ENCODE data around the gene VAC14.

The VAC14 gene

GRCh38 chr16:70784692-70785555 lies 16.0 kb downstream of the VAC14 start:
- DNase-seq = no peak

GRCh38 chr16:70782237-70782636 lies 18.7 kb downstream of the VAC14 start:
- DNase-seq = no peak

- no peak for DNase-seq
These were observed 19.2 kb downstream of the VAC14 start for GRCh38 chr16:70781800-70782199.

- DNase-seq = no peak
These were observed 20.4 kb downstream of the VAC14 start for GRCh38 chr16:70780546-70780945.

GRCh38 chr16:70779361-70779760 lies 21.6 kb downstream of the VAC14 start:
- no peak for DNase-seq

- DNase-seq = no peak
These were observed 22.1 kb downstream of the VAC14 start for GRCh38 chr16:70778901-70779309.

GRCh38 chr16:70777973-70778406 lies 23.0 kb downstream of the VAC14 start:
- no peak for DNase-seq

- DNase-seq = no peak
These were observed 23.5 kb downstream of the VAC14 start for GRCh38 chr16:70777496-70777895.

- no peak for DNase-seq
These were observed 25.6 kb downstream of the VAC14 start for GRCh38 chr16:70775399-70775798.

- no peak for DNase-seq
These were observed 26.7 kb downstream of the VAC14 start for GRCh38 chr16:70774261-70774660.

- no peak for DNase-seq
These were observed 28.5 kb downstream of the VAC14 start for GRCh38 chr16:70772493-70772892.

GRCh38 chr16:70770626-70771552 lies 30.1 kb downstream of the VAC14 start:
- DNase-seq = peak; percentile 53

- DNase-seq = no peak
These were observed 30.7 kb downstream of the VAC14 start for GRCh38 chr16:70770291-70770625.

GRCh38 chr16:70769761-70770160 lies 31.2 kb downstream of the VAC14 start:
- DNase-seq = no peak

GRCh38 chr16:70769131-70769530 lies 31.8 kb downstream of the VAC14 start:
- DNase-seq = no peak

GRCh38 chr16:70768203-70768580 lies 32.8 kb downstream of the VAC14 start:
- no peak for DNase-seq

- DNase-seq = no peak
These were observed 33.4 kb downstream of the VAC14 start for GRCh38 chr16:70767377-70768202.

- no peak for DNase-seq
These were observed 34.3 kb downstream of the VAC14 start for GRCh38 chr16:70766658-70767057.

- DNase-seq = no peak
These were observed 34.8 kb downstream of the VAC14 start for GRCh38 chr16:70766176-70766575.

- no peak for DNase-seq
These were observed 35.5 kb downstream of the VAC14 start for GRCh38 chr16:70765491-70765890.

- no peak for DNase-seq
These were observed 36.3 kb downstream of the VAC14 start for GRCh38 chr16:70764632-70765031.

GRCh38 chr16:70760221-70760620 lies 40.7 kb downstream of the VAC14 start:
- no peak for DNase-seq

- no peak for DNase-seq
These were observed 41.3 kb downstream of the VAC14 start for GRCh38 chr16:70759666-70760065.
